WTC11 (cell line): ENCODE measurements around the gene CYB5A.

ENCODE experiments used
- CREM ChIP-seq: sonication (generic); formaldehyde crosslinking; IDR thresholded peaks from 2 replicates; pipeline ENCODE4 v1.8.1; 2022; ENCODE audit warnings: mild to moderate bottlenecking, missing genetic modification reagents, moderate library complexity
- GABPB1 ChIP-seq: sonication (generic); formaldehyde crosslinking; IDR thresholded peaks from 2 replicates; pipeline ENCODE4 v1.8.1; 2023; ENCODE audit warnings: mild to moderate bottlenecking, missing genetic modification reagents
- MYBL2 ChIP-seq: sonication (generic); formaldehyde crosslinking; IDR thresholded peaks from 2 replicates; pipeline ENCODE4 v1.8.1; 2023; ENCODE audit warnings: mild to moderate bottlenecking, moderate library complexity, missing genetic modification reagents
- SMAD3 ChIP-seq: sonication (generic); formaldehyde crosslinking; IDR thresholded peaks from 2 replicates; pipeline ENCODE4 v1.8.0; 2022; ENCODE audit warnings: missing genetic modification reagents, mild to moderate bottlenecking, borderline replicate concordance
- SP1 ChIP-seq: sonication (generic); formaldehyde crosslinking; conservative IDR thresholded peaks from 2 replicates; pipeline ENCODE4 v1.8.1; 2022; ENCODE audit warnings: missing genetic modification reagents
- TF ChIP-seq, protein P1 (sequence below): fragments of 200-600 bp; IDR thresholded peaks from 2 replicates; pipeline ENCODE4 v1.8.0; 2022; ENCODE audit warnings: antibody characterized with exemption
- TF ChIP-seq, protein P2 (sequence below): sonication (generic); formaldehyde crosslinking; IDR thresholded peaks from 2 replicates; pipeline ENCODE4 v1.8.0; 2022; ENCODE audit warnings: mild to moderate bottlenecking, missing genetic modification reagents
- TF ChIP-seq, protein P3 (sequence below): sonication (generic); formaldehyde crosslinking; IDR thresholded peaks from 2 replicates; pipeline ENCODE4 v1.8.1; 2022; ENCODE audit warnings: missing genetic modification reagents, borderline replicate concordance
- TF ChIP-seq, protein P4 (sequence below): sonication (generic); formaldehyde crosslinking; IDR thresholded peaks from 2 replicates; pipeline ENCODE4 v1.8.0; 2022; ENCODE audit warnings: missing genetic modification reagents
- TF ChIP-seq, protein P5 (sequence below): sonication (generic); formaldehyde crosslinking; IDR thresholded peaks from 2 replicates; pipeline ENCODE4 v1.8.1; 2023; ENCODE audit warnings: mild to moderate bottlenecking, missing genetic modification reagents
- TF ChIP-seq, protein P6 (sequence below): sonication (generic); formaldehyde crosslinking; IDR thresholded peaks from 2 replicates; pipeline ENCODE4 v1.8.1; 2022; ENCODE audit warnings: low read depth, missing genetic modification reagents, borderline replicate concordance

DNA sequence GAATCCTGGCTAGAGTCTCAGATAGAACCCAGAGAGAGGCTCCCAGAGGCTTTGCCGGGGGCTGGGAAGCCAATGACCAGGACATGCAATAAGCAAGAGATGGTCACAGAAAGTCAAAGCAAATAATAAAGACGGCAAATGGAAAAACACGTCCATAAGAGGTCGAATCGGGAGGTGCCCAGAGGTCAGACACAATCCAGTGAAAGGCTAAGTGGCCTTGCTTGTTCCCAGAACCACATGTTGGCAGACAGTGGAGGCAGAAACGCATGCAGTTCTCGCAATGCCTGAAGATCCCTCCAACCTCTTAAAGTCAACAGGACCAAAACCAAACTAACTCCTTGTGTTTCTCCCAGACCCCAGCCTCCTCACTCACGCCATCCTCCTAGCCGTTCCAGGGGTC, 3.0 kb downstream of the CYB5A start:
- TF ChIP-seq, protein P1, sequence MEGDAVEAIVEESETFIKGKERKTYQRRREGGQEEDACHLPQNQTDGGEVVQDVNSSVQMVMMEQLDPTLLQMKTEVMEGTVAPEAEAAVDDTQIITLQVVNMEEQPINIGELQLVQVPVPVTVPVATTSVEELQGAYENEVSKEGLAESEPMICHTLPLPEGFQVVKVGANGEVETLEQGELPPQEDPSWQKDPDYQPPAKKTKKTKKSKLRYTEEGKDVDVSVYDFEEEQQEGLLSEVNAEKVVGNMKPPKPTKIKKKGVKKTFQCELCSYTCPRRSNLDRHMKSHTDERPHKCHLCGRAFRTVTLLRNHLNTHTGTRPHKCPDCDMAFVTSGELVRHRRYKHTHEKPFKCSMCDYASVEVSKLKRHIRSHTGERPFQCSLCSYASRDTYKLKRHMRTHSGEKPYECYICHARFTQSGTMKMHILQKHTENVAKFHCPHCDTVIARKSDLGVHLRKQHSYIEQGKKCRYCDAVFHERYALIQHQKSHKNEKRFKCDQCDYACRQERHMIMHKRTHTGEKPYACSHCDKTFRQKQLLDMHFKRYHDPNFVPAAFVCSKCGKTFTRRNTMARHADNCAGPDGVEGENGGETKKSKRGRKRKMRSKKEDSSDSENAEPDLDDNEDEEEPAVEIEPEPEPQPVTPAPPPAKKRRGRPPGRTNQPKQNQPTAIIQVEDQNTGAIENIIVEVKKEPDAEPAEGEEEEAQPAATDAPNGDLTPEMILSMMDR: no peak
- TF ChIP-seq, protein P2, sequence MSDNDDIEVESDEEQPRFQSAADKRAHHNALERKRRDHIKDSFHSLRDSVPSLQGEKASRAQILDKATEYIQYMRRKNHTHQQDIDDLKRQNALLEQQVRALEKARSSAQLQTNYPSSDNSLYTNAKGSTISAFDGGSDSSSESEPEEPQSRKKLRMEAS (CRISPR knock-in tag): no peak
- TF ChIP-seq GABPB1 (no peak), CREM (CRISPR knock-in tag) (no peak), SP1 (CRISPR knock-in tag) (no peak), MYBL2 (CRISPR knock-in tag) (no peak), SMAD3 (CRISPR knock-in tag) (no peak)
- TF ChIP-seq, protein P3, sequence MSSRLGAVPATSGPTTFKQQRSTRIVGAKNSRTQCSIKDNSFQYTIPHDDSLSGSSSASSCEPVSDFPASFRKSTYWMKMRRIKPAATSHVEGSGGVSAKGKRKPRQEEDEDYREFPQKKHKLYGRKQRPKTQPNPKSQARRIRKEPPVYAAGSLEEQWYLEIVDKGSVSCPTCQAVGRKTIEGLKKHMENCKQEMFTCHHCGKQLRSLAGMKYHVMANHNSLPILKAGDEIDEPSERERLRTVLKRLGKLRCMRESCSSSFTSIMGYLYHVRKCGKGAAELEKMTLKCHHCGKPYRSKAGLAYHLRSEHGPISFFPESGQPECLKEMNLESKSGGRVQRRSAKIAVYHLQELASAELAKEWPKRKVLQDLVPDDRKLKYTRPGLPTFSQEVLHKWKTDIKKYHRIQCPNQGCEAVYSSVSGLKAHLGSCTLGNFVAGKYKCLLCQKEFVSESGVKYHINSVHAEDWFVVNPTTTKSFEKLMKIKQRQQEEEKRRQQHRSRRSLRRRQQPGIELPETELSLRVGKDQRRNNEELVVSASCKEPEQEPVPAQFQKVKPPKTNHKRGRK (CRISPR knock-in tag): no peak
- TF ChIP-seq, protein P4, sequence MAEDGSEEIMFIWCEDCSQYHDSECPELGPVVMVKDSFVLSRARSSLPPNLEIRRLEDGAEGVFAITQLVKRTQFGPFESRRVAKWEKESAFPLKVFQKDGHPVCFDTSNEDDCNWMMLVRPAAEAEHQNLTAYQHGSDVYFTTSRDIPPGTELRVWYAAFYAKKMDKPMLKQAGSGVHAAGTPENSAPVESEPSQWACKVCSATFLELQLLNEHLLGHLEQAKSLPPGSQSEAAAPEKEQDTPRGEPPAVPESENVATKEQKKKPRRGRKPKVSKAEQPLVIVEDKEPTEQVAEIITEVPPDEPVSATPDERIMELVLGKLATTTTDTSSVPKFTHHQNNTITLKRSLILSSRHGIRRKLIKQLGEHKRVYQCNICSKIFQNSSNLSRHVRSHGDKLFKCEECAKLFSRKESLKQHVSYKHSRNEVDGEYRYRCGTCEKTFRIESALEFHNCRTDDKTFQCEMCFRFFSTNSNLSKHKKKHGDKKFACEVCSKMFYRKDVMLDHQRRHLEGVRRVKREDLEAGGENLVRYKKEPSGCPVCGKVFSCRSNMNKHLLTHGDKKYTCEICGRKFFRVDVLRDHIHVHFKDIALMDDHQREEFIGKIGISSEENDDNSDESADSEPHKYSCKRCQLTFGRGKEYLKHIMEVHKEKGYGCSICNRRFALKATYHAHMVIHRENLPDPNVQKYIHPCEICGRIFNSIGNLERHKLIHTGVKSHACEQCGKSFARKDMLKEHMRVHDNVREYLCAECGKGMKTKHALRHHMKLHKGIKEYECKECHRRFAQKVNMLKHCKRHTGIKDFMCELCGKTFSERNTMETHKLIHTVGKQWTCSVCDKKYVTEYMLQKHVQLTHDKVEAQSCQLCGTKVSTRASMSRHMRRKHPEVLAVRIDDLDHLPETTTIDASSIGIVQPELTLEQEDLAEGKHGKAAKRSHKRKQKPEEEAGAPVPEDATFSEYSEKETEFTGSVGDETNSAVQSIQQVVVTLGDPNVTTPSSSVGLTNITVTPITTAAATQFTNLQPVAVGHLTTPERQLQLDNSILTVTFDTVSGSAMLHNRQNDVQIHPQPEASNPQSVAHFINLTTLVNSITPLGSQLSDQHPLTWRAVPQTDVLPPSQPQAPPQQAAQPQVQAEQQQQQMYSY: no peak
- TF ChIP-seq, protein P5, sequence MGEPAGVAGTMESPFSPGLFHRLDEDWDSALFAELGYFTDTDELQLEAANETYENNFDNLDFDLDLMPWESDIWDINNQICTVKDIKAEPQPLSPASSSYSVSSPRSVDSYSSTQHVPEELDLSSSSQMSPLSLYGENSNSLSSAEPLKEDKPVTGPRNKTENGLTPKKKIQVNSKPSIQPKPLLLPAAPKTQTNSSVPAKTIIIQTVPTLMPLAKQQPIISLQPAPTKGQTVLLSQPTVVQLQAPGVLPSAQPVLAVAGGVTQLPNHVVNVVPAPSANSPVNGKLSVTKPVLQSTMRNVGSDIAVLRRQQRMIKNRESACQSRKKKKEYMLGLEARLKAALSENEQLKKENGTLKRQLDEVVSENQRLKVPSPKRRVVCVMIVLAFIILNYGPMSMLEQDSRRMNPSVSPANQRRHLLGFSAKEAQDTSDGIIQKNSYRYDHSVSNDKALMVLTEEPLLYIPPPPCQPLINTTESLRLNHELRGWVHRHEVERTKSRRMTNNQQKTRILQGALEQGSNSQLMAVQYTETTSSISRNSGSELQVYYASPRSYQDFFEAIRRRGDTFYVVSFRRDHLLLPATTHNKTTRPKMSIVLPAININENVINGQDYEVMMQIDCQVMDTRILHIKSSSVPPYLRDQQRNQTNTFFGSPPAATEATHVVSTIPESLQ (CRISPR knock-in tag): no peak
- TF ChIP-seq, protein P6, sequence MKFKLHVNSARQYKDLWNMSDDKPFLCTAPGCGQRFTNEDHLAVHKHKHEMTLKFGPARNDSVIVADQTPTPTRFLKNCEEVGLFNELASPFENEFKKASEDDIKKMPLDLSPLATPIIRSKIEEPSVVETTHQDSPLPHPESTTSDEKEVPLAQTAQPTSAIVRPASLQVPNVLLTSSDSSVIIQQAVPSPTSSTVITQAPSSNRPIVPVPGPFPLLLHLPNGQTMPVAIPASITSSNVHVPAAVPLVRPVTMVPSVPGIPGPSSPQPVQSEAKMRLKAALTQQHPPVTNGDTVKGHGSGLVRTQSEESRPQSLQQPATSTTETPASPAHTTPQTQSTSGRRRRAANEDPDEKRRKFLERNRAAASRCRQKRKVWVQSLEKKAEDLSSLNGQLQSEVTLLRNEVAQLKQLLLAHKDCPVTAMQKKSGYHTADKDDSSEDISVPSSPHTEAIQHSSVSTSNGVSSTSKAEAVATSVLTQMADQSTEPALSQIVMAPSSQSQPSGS (CRISPR knock-in tag): no peak
